H1 (cell line): Measurements from ENCODE around the gene DHRS12. TPM values are rescaled to one million over a fixed set of nuclear protein-coding genes. Genes with fewer than 3 reads are reported as not detected.

Experiments used
- CTCF ChIA-PET: fragments of 300-600 bp; sonication (Branson Sonifier 250); formaldehyde crosslinking; loops from one replicate; lab custom pipeline; 2021; ENCODE audit not compliant: partially characterized antibody; lab: Charles Lee
- POLR2A ChIA-PET: fragments of 300-600 bp; sonication (Branson Sonifier 250); formaldehyde crosslinking; loops from one replicate; lab custom pipeline; 2021; ENCODE audit warnings: inconsistent platforms; ENCODE audit not compliant: partially characterized antibody; lab: Charles Lee
- DNase-seq, 2 experiments: peaks; one replicate each; pipeline versions ENCODE4 v3.0.0 to v3.0.0-alpha.2; 2010 to 2022; ENCODE audit warnings: low spot score in 2 of 2, low read depth in 1 of 2, mixed read lengths in 1 of 2
- FAIRE-seq: peaks from 2 replicates; lab custom pipeline; 2011; peaks lifted over from hg19 to GRCh38; lab: Jason Lieb, UNC
- H2AFZ ChIP-seq: 2 replicates; pipeline ENCODE4 v1.8.1; 2012; ENCODE audit warnings: low read length, inconsistent platforms
- H2AK5ac ChIP-seq: 2 replicates; pipeline ENCODE4 v1.6.1; 2013; ENCODE audit warnings: low read depth, low read length
- H2BK120ac ChIP-seq: replicated peaks from 2 replicates; pipeline ENCODE3; 2013; ENCODE audit warnings: low read depth, low read length, inconsistent platforms
- H2BK12ac ChIP-seq: 2 replicates; pipeline ENCODE4 v1.6.1; 2013; ENCODE audit warnings: low read depth, low read length
- H2BK15ac ChIP-seq: 2 replicates; pipeline ENCODE4 v1.6.1; 2013; ENCODE audit warnings: low read length
- H2BK20ac ChIP-seq: 2 replicates; pipeline ENCODE4 v1.6.1; 2013; ENCODE audit warnings: low read length
- H2BK5ac ChIP-seq: 2 replicates; pipeline ENCODE4 v1.6.1; 2013; ENCODE audit warnings: low read depth, low read length
- H3K14ac ChIP-seq: 2 replicates; pipeline ENCODE4 v1.6.1; 2013; ENCODE audit warnings: inconsistent platforms; ENCODE audit not compliant: insufficient read length
- H3K18ac ChIP-seq: 2 replicates; pipeline ENCODE4 v1.6.1; 2013; ENCODE audit warnings: low read length; ENCODE audit errors: extremely low read depth
- H3K23ac ChIP-seq: 2 replicates; pipeline ENCODE4 v1.6.1; 2013; ENCODE audit warnings: inconsistent platforms; ENCODE audit not compliant: insufficient read length
- H3K23me2 ChIP-seq: 2 replicates; pipeline ENCODE4 v1.6.1; 2013; ENCODE audit warnings: low read depth, low read length
- H3K27ac ChIP-seq: 2 replicates; pipeline ENCODE4 v1.6.1; 2011; ENCODE audit warnings: low read depth, low read length, inconsistent platforms
- H3K27me3 ChIP-seq, 4 experiments: replicated peaks in 1 of 4; 1 replicate in 1 of 4; 2 replicates in 3 of 4; pipeline versions ENCODE4 v1.6.1 to v1.8.1; 2011 to 2013; ENCODE audit warnings: low read length in 3 of 4, mild to moderate bottlenecking in 3 of 4, inconsistent platforms in 2 of 4, mixed read lengths in 2 of 4, moderate library complexity in 1 of 4; ENCODE audit not compliant: control insufficient read depth in 3 of 4, insufficient read depth in 3 of 4; ENCODE audit errors: extremely low read depth in 1 of 4
- H3K36me3 ChIP-seq, 4 experiments: 2 replicates each; pipeline versions ENCODE4 v1.6.1 to v1.8.1; 2011 to 2013; ENCODE audit warnings: mild to moderate bottlenecking in 4 of 4, low read length in 3 of 4, moderate library complexity in 2 of 4, control low read depth in 1 of 4, inconsistent platforms in 1 of 4; ENCODE audit not compliant: insufficient read depth in 4 of 4, control insufficient read depth in 2 of 4
- H3K4ac ChIP-seq: replicated peaks from 2 replicates; pipeline ENCODE3; 2013; ENCODE audit warnings: low read length, low read depth, mixed read lengths, inconsistent platforms; ENCODE audit not compliant: insufficient read length
- H3K4me1 ChIP-seq, 4 experiments: replicated peaks in 1 of 4; 1 replicate in 1 of 4; 2 replicates in 3 of 4; pipeline versions ENCODE4 v1.6.1 to v1.8.1; 2011 to 2013; ENCODE audit warnings: low read length in 3 of 4, inconsistent platforms in 2 of 4, mixed read lengths in 1 of 4; ENCODE audit not compliant: insufficient read depth in 4 of 4, control insufficient read depth in 3 of 4
- H3K4me2 ChIP-seq, 2 experiments: 2 replicates each; pipeline versions ENCODE4 v1.6.1 to v1.8.1; 2011 to 2013; ENCODE audit warnings: low read depth in 2 of 2, low read length in 2 of 2, control low read depth in 1 of 2, inconsistent platforms in 1 of 2, mild to moderate bottlenecking in 1 of 2; ENCODE audit not compliant: insufficient read depth in 1 of 2
- H3K4me3 ChIP-seq, 4 experiments: fragments of 200-600, 300-600 bp in 1 of 4; sonication (generic), shearing (Covaris generic), sonication (Bioruptor Twin) in 1 of 4; 2 replicates each; pipeline versions ENCODE4 v1.5.1 to v1.8.1; 2011 to 2016; ENCODE audit warnings: low read length in 4 of 4, low read depth in 3 of 4, control low read depth in 2 of 4, inconsistent platforms in 2 of 4, mild to moderate bottlenecking in 2 of 4, mixed read lengths in 1 of 4, moderate library complexity in 1 of 4; ENCODE audit not compliant: insufficient read depth in 2 of 4; ENCODE audit errors: extremely low read depth in 1 of 4
- H3K56ac ChIP-seq: replicated peaks from 2 replicates; pipeline ENCODE3; 2013; ENCODE audit warnings: low read depth, mild to moderate bottlenecking, mixed read lengths, low read length, inconsistent platforms; ENCODE audit not compliant: insufficient read length
- H3K79me1 ChIP-seq: 2 replicates; pipeline ENCODE4 v1.6.1; 2013; ENCODE audit warnings: low read depth, low read length, control low read depth
- H3K79me2 ChIP-seq, 2 experiments: 2 replicates each; pipeline versions ENCODE4 v1.6.1 to v1.8.1; 2012 to 2013; ENCODE audit warnings: low read length in 2 of 2, mild to moderate bottlenecking in 2 of 2, inconsistent platforms in 1 of 2; ENCODE audit not compliant: insufficient read depth in 2 of 2, control insufficient read depth in 1 of 2
- H3K9ac ChIP-seq, 4 experiments: replicated peaks in 1 of 4; 1 replicate in 1 of 4; 2 replicates in 3 of 4; pipeline versions ENCODE4 v1.6.1 to v1.8.1; 2011 to 2013; ENCODE audit warnings: low read depth in 3 of 4, low read length in 3 of 4, control low read depth in 2 of 4, mild to moderate bottlenecking in 2 of 4, moderate library complexity in 2 of 4, inconsistent platforms in 1 of 4; ENCODE audit errors: extremely low read depth in 1 of 4
- H3K9me3 ChIP-seq, 2 experiments: 2 replicates each; pipeline versions ENCODE4 v1.6.1 to v1.8.1; 2012 to 2013; ENCODE audit warnings: mild to moderate bottlenecking in 2 of 2, moderate library complexity in 2 of 2, control low read depth in 1 of 2, inconsistent platforms in 1 of 2, low read depth in 1 of 2, low read length in 1 of 2, mixed read lengths in 1 of 2; ENCODE audit not compliant: insufficient read depth in 2 of 2
- H4K20me1 ChIP-seq, 2 experiments: replicated peaks in 1 of 2; 2 replicates each; pipeline versions ENCODE3 to v1.8.1; 2011 to 2013; ENCODE audit warnings: inconsistent platforms in 2 of 2, low read length in 2 of 2, mild to moderate bottlenecking in 1 of 2; ENCODE audit not compliant: insufficient read depth in 2 of 2, control insufficient read depth in 1 of 2
- H4K5ac ChIP-seq: 2 replicates; pipeline ENCODE4 v1.6.1; 2013; ENCODE audit warnings: low read length, low read depth, mixed read lengths, inconsistent platforms; ENCODE audit not compliant: insufficient read length
- H4K8ac ChIP-seq: 2 replicates; pipeline ENCODE4 v1.8.0; 2013; ENCODE audit warnings: mild to moderate bottlenecking, moderate library complexity, low read length, inconsistent platforms; ENCODE audit not compliant: insufficient read depth; ENCODE audit errors: extremely low read depth
- H4K91ac ChIP-seq: replicated peaks from 2 replicates; pipeline ENCODE3; 2013; ENCODE audit warnings: low read length, mixed read lengths, inconsistent platforms; ENCODE audit not compliant: insufficient read length
- SP4 ChIP-seq: IDR thresholded peaks from 2 replicates; pipeline ENCODE4 v1.6.1; 2012; ENCODE audit warnings: low read length, inconsistent platforms
- WGBS, 2 experiments: shearing (Covaris generic) in 1 of 2; methylation state at CpG; one replicate each; pipeline versions ENCODE4 v1.1.6 to v1.1.7; 2013 to 2015; ENCODE audit warnings: low lambda C conversion rate in 2 of 2, mixed read lengths in 2 of 2, inconsistent platforms in 1 of 2, low coverage in 1 of 2, missing lambda C conversion rate in 1 of 2; ENCODE audit not compliant: insufficient replicate concordance in 2 of 2, insufficient coverage in 1 of 2, insufficient read length in 1 of 2; ENCODE audit errors: extremely low coverage in 1 of 2, missing lambda C conversion rate in 1 of 2; 5-methylcytosine and 5-hydroxymethylcytosine counted together
- polyA plus RNA-seq, 7 experiments: library from polyadenylated mRNA; depleted of rRNA in 3 of 7; stranded (reverse) in 5 of 7; unstranded in 2 of 7; fragments of >200 nt in 5 of 7; fragments of 200-250 nt in 2 of 7; gene quantifications; 1 replicate in 5 of 7; 2 replicates in 1 of 7; 4 replicates in 1 of 7; pipeline versions ENCODE4 v1.2.1 to v1.2.3, GENCODE V29; 2011 to 2013; ENCODE audit warnings: missing spikeins in 2 of 7, mixed read lengths in 2 of 7
- total RNA-seq: library from RNA; stranded (reverse); fragmentation: NEBNext Ultra II Directional; extraction: Animal tissue kit (Norgen Biotek cat#: 25700); gene quantifications from 2 replicates; pipeline ENCODE4 v1.2.1, GENCODE V29; 2021

The DHRS12 gene
- total and polyA plus RNA-seq, 2 of the 8 experiments (the other 6 are each of a cell fraction or from before 2014, with no cell fraction given), result 8.7 TPM

GRCh38 chr13:51737609-51738008, 66.4 kb downstream of the DHRS12 start:
- Histone ChIP-seq H2BK12ac (no peak overlapping the region), H3K23me2 (no peaks in the 10 kb centered on the region), H3K9me3 (no peaks in the 10 kb centered on the region), H4K8ac (no peak overlapping the region), H3K4me1 (peaks cover 0 to 5% (median 2%) of the 10 kb centered on the region in 4 experiments; a peak in 1 of 7 replicates), H2AFZ (no peak overlapping the region), H2AK5ac (no peak overlapping the region), H3K27ac (no peak overlapping the region), H3K18ac (no peak overlapping the region), H2BK5ac (no peak overlapping the region), H3K14ac (no peak overlapping the region), H3K4me2 (no peak overlapping the region), H4K5ac (no peak overlapping the region), H3K9ac (no peak overlapping the region), H2BK120ac (no peak overlapping the region), H2BK20ac (no peak overlapping the region), H4K20me1 (no peaks in the 10 kb centered on the region), H2BK15ac (no peak overlapping the region), H3K79me1 (no peaks in the 10 kb centered on the region; the same call in 1 of the 2 replicates), H3K79me2 (no peaks in the 10 kb centered on the region), H4K91ac (no peak overlapping the region), H3K4ac (no peak overlapping the region), H3K56ac (no peak overlapping the region), H3K27me3 (no peaks in the 10 kb centered on the region), H3K4me3 (no peak overlapping the region), H3K23ac (no peak overlapping the region), H3K36me3 (peaks cover 2 to 21% (median 8%) of the 10 kb centered on the region in 4 experiments; a peak in 6 of 8 replicates)
- ChIA-PET POLR2A (no interaction called here), CTCF (no interaction called here)
- no peak for DNase-seq
- WGBS, 2 experiments, result 90% methylated on average over 3 of the region's 3 CpGs; no CpG with 5 or more reads in 1 of the 2 experiments
- TF ChIP-seq SP4, result no peak
- no peak for FAIRE-seq
